Measurements from ENCODE around the gene SLIT3. TPM values are rescaled to one million over a fixed set of nuclear protein-coding genes. Genes with fewer than 3 reads are reported as not detected.

SLIT3 gene
- total RNA-seq, 1 experiment from 2014 or later, result 2.0 TPM

GRCh38 chr5:168936511-168936910, 364.4 kb downstream of the SLIT3 start:
- DNase-seq, result peak in 1 of 2 experiments; percentile 15
- no peaks in the 10 kb centered on the region for H3K27me3 ChIP-seq
- no peak overlapping the region for H3K27ac ChIP-seq
- H3K36me3 ChIP-seq, result no peaks in the 10 kb centered on the region
- no peak overlapping the region for H3K4me3 ChIP-seq
- no peaks in the 10 kb centered on the region for H3K4me1 ChIP-seq
- no peaks in the 10 kb centered on the region for H3K9me3 ChIP-seq (replicated peaks)

- no peak overlapping the region for H3K4me3 ChIP-seq
Observed at GRCh38 chr5:168935183-168935582, 365.8 kb downstream of the SLIT3 start.

GRCh38 chr5:168934169-168934568, 366.8 kb downstream of the SLIT3 start:
- no peak overlapping the region for H3K4me3 ChIP-seq
- no peak for DNase-seq
- no peaks in the 10 kb centered on the region for H3K4me1 ChIP-seq
- H3K27ac ChIP-seq, result no peak overlapping the region
- H3K36me3 ChIP-seq, result no peaks in the 10 kb centered on the region
- no peaks in the 10 kb centered on the region for H3K9me3 ChIP-seq (replicated peaks)
- H3K27me3 ChIP-seq, result peaks cover 3% of the 10 kb centered on the region; the same call in 1 of the 2 replicates

More at GRCh38 chr5:168935183-168935582, 365.8 kb downstream of the SLIT3 start:
- H3K36me3 ChIP-seq, result no peaks in the 10 kb centered on the region
- H3K4me1 ChIP-seq, result no peaks in the 10 kb centered on the region
- H3K27me3 ChIP-seq, result peaks cover 3% of the 10 kb centered on the region; the same call in 1 of the 2 replicates
- no peak for DNase-seq
- no peak overlapping the region for H3K27ac ChIP-seq
- no peaks in the 10 kb centered on the region for H3K9me3 ChIP-seq (replicated peaks)

- no peak for DNase-seq
- Histone ChIP-seq H3K4me3 (no peak overlapping the region), H3K27ac (no peak overlapping the region), H3K4me1 (no peaks in the 10 kb centered on the region), H3K27me3 (peaks cover 3% of the 10 kb centered on the region; the same call in 1 of the 2 replicates), H3K36me3 (no peaks in the 10 kb centered on the region), H3K9me3 (replicated peaks) (no peaks in the 10 kb centered on the region)
Observed at GRCh38 chr5:168932400-168933189, 368.3 kb downstream of the SLIT3 start.

GRCh38 chr5:168931638-168932345, 369.1 kb downstream of the SLIT3 start:
- Histone ChIP-seq H3K4me1 (no peaks in the 10 kb centered on the region), H3K9me3 (replicated peaks) (no peaks in the 10 kb centered on the region), H3K4me3 (no peak overlapping the region), H3K27me3 (peaks cover 3% of the 10 kb centered on the region; the same call in 1 of the 2 replicates), H3K36me3 (no peaks in the 10 kb centered on the region), H3K27ac (no peak overlapping the region)
- DNase-seq, result no peak

GRCh38 chr5:168929656-168930055, 371.3 kb downstream of the SLIT3 start:
- no peak overlapping the region for H3K27ac ChIP-seq
- peaks cover 6% of the 10 kb centered on the region; the same call in 1 of the 2 replicates for H3K27me3 ChIP-seq
- H3K4me3 ChIP-seq, result no peak overlapping the region
- no peaks in the 10 kb centered on the region for H3K9me3 ChIP-seq (replicated peaks)
- H3K4me1 ChIP-seq, result no peaks in the 10 kb centered on the region
- no peaks in the 10 kb centered on the region for H3K36me3 ChIP-seq
- no peak for DNase-seq

- Histone ChIP-seq H3K9me3 (replicated peaks) (no peaks in the 10 kb centered on the region), H3K4me3 (no peak overlapping the region), H3K36me3 (no peaks in the 10 kb centered on the region), H3K4me1 (no peaks in the 10 kb centered on the region), H3K27ac (no peak overlapping the region), H3K27me3 (peaks cover 17% of the 10 kb centered on the region)
- no peak for DNase-seq
Observed at GRCh38 chr5:168925160-168925559, 375.8 kb downstream of the SLIT3 start.

- Histone ChIP-seq H3K27ac (no peak overlapping the region), H3K36me3 (no peaks in the 10 kb centered on the region), H3K4me1 (peaks cover 3% of the 10 kb centered on the region; the same call in 1 of the 2 replicates), H3K9me3 (replicated peaks) (no peaks in the 10 kb centered on the region), H3K27me3 (peaks cover 28% of the 10 kb centered on the region), H3K4me3 (no peak overlapping the region)
- no peak for DNase-seq
Observed at GRCh38 chr5:168921147-168921866, 379.6 kb downstream of the SLIT3 start.

- Histone ChIP-seq H3K4me1 (peaks cover 3% of the 10 kb centered on the region; the same call in 1 of the 2 replicates), H3K27me3 (peaks cover 28% of the 10 kb centered on the region), H3K36me3 (no peaks in the 10 kb centered on the region), H3K4me3 (no peak overlapping the region), H3K27ac (no peak overlapping the region), H3K9me3 (replicated peaks) (no peaks in the 10 kb centered on the region)
- DNase-seq, result no peak
Observed at GRCh38 chr5:168920019-168920810, 380.7 kb downstream of the SLIT3 start.

- no peak for DNase-seq
- Histone ChIP-seq H3K27ac (no peak overlapping the region), H3K9me3 (replicated peaks) (no peaks in the 10 kb centered on the region), H3K36me3 (no peaks in the 10 kb centered on the region), H3K4me1 (peaks cover 3% of the 10 kb centered on the region; the same call in 1 of the 2 replicates), H3K27me3 (peaks cover 23% of the 10 kb centered on the region), H3K4me3 (no peak overlapping the region)
Observed at GRCh38 chr5:168917947-168918600, 382.9 kb downstream of the SLIT3 start.

GRCh38 chr5:168916852-168917251, 384.1 kb downstream of the SLIT3 start:
- H3K27me3 ChIP-seq, result peaks cover 25% of the 10 kb centered on the region
- DNase-seq, result no peak
- no peaks in the 10 kb centered on the region for H3K9me3 ChIP-seq (replicated peaks)
- no peaks in the 10 kb centered on the region for H3K36me3 ChIP-seq
- H3K27ac ChIP-seq, result no peak overlapping the region
- peaks cover 3% of the 10 kb centered on the region; the same call in 1 of the 2 replicates for H3K4me1 ChIP-seq
- no peak overlapping the region for H3K4me3 ChIP-seq

GRCh38 chr5:168916266-168916665, 384.7 kb downstream of the SLIT3 start:
- Histone ChIP-seq H3K4me1 (peaks cover 3% of the 10 kb centered on the region; the same call in 1 of the 2 replicates), H3K36me3 (no peaks in the 10 kb centered on the region)
- DNase-seq, result peak in 1 of 2 experiments; percentile 3

GRCh38 chr5:168914491-168914890, 386.4 kb downstream of the SLIT3 start:
- H3K27me3 ChIP-seq, result peaks cover 14% of the 10 kb centered on the region

More at GRCh38 chr5:168916266-168916665, 384.7 kb downstream of the SLIT3 start:
- no peak overlapping the region for H3K4me3 ChIP-seq
- no peak overlapping the region for H3K27ac ChIP-seq
- H3K9me3 ChIP-seq (replicated peaks), result no peaks in the 10 kb centered on the region
- peaks cover 25% of the 10 kb centered on the region for H3K27me3 ChIP-seq

More at GRCh38 chr5:168914491-168914890, 386.4 kb downstream of the SLIT3 start:
- no peak overlapping the region for H3K27ac ChIP-seq
- no peaks in the 10 kb centered on the region; the same call in 1 of the 2 replicates for H3K9me3 ChIP-seq (replicated peaks)
- H3K4me1 ChIP-seq, result peaks cover 3% of the 10 kb centered on the region; the same call in 1 of the 2 replicates
- H3K36me3 ChIP-seq, result no peaks in the 10 kb centered on the region
- no peak overlapping the region for H3K4me3 ChIP-seq
- DNase-seq, result no peak
